ENCODE measurements around the gene KRT84.

KRT84 gene

DNA sequence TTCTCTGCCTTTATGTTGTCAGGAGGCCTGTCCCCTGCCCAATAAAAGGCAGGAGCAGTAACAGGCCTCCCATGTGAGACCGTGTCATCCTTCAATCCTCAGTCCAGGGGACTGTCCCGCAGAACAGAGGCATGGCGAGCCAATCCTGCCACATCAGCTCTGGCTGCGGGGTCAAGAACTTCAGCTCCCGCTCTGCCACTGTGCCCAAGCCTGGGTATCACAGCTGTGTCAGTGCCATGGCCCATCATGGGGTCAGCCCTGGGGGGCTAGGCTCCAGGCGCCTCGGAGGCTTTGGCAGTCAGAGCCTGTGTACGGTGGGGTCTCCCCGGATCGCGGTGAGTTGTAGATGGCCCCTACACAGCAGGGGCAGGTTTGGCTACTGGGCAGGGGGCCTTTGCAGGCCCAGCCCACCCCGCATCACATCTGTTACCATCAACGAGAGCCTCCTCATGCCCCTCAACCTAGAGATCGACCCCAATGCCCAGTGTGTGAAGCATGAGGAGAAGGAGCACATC lies 44.3 kb downstream of the KRT84 start:
- no peak for DNase-seq (ENCODE audit: low read depth)

DNA sequence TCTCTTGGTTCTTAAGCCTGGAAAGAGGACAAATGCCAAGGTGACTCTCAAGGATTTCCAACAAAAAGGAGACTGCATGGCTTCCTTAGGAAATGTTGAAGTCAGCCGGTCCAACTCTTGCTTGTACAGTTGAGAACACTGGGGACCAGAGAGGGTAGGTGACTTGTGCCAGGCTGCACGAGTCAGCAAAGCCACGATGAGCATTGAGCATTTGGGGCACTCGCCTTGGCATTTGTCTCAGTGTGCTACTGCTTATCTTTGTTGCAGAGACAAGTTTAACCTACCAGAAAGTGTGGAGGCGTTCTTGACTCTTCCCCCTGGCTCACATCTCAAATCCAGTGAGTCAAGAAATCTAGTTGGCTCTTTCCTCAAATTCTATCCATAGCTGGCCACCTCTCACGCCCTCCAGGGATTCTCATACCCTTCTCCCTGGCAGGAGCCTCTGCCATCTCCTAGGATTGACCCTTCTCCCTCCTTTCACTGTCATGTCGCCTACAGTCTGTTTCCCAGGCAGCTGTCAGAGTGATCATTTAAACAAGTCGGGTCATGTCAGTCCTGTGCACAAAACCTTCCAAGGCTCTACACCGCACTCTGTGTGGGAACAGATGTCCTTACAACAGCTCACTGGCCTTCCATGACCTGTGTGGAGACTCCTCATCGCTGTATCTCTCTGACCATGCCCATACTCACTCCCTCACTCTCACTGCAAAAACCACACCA lies 47.1 kb downstream of the KRT84 start:
- no peak for DNase-seq (ENCODE audit: low read depth)

DNA sequence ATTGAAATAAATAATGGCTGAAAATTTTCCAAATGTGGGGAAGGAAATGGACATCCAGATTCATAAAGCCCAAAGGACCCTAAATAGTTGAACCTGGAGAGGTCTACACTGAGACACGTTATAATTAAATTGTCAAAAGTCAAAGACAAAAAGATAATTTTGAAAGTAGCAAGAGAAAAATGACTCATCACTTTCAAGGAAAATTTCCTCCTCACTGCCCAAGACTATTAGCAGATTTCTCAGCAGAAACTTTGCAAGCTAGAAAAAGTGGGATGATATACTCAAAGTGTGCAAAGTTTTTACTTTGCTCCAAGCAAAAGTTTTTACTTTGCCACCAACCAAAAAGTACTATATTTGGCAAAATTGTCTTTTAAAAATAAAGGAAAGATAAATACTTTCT lies 48.4 kb downstream of the KRT84 start:
- no peak for DNase-seq (ENCODE audit: low read depth)

DNA sequence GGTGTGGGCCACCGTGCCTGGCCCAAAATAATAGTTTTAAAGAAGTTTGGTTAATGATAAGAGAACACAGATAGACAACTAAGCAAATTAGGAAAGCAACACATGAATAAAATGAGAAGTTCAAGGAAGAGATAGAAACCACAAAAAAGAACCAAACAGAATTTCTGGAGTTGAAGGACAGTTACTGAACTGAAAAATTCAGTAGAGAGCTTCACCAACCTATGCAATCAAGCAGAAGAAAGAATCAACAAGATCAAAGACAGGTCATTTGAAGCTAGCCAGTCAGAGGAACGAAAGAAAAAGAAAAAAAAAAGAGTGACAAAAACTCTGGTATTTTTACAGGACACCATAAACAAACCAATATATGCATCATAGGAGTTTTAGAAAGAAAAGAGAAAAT lies 48.8 kb downstream of the KRT84 start:
- no peak for DNase-seq (ENCODE audit: low read depth)

DNA sequence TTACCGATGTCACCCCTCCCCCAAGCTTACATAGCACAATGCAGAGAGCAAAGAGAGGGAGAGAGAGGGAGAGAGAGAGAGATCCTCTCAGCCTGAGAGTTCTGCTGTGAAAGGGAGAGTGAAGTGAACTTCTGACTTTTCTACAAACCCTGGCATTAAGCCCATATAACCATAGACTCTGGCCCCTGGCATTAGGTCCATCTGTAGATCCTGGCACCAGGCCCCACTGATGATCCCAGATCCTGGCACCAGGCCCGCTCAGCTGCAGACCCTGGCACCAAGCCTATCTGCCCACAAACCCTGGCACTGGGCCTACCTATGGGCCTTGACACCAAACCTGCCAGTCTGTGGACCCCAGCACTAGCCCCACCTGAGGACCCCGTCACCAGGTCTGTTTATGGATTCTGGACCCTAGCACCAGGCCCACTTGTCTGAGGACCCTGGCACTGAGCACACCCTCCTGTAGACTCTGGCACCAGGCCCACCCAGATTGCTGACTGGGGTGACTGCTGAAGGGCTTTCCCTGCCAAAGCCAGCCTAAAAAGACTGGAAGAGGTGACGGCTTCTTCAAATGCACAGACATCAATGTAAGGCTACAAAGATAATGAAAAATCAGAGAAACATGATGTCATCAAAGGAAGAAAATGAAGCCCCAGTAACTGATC lies 49.7 kb downstream of the KRT84 start:
- DNase-seq (ENCODE audit: low read depth) = no peak

DNA sequence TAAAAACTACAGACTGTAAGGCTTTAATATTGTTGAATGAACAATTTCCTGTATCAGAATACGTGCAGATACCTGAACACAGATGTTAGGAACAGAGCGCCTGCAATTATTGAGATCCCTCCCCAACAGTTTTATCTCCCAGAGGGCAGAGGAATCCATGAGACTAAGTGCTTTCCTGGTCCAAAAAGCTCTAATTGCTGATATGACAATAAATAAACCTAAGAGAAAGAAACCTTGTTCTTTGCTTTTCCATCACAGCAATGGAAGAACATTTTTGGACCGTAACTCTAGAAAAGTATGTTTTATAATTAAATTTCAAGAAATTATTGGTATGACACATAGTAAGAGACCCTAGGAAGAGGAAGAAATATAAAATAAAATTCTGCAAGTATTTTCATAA lies 51.3 kb downstream of the KRT84 start:
- DNase-seq (ENCODE audit: low read depth) = no peak

DNA sequence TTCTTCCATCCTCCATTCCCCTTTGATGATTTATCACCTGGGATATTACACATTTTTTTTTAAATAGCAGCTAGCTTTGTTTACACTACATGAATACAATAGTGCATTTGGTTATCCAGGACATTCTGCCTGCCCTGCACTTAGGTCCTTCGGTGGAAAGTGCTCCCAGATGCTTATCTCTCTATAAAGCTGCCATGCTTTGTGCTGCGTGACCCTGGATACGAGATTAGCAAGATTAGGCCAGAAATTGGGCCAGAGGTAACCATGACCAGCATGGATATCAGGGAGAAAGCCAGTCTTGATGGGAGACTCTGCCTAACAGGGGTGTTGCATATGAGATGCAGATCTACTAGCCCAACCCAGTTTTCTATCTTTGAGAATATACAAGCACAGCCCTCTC lies 52.1 kb downstream of the KRT84 start:
- DNase-seq (ENCODE audit: low read depth) = no peak

DNA sequence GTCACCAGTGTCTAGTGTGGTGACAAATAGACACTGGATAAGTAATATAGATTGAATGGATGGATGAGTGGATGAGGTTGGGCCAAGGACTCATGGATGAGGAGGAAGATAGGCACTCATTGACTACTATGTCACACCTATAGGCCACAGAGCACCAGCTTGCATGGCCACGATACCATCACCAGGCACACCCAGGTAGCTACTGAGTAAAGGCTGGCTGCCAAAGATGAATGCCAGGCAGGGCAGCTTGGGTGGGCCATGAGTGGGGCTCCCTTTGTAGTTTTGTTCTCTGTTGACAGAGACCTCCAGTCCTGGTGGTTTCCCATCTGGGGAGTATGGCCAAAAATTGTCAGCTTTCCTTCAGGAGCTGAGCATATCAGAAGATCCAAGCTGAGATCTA lies 53.1 kb downstream of the KRT84 start:
- DNase-seq (ENCODE audit: low read depth) = no peak

DNA sequence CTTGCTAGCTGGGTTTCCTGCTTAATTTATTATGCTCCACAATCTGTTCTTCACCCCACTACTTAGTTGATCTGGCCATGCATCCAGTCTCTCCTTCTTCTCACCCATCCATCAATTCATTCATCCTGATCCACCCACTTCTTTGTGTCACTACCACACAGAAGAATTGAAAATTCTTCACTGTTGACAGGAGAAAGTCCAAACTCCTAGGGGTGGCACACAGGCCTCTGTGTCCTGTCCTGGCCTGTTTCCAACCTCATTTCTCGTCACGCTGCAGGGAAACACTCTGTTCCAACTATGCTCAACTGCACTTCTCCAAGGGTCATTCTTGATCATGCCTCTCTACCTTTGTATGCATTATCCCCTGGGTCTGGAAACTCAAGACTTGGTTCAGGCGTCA lies 53.6 kb downstream of the KRT84 start:
- DNase-seq (ENCODE audit: low read depth) = no peak

DNA sequence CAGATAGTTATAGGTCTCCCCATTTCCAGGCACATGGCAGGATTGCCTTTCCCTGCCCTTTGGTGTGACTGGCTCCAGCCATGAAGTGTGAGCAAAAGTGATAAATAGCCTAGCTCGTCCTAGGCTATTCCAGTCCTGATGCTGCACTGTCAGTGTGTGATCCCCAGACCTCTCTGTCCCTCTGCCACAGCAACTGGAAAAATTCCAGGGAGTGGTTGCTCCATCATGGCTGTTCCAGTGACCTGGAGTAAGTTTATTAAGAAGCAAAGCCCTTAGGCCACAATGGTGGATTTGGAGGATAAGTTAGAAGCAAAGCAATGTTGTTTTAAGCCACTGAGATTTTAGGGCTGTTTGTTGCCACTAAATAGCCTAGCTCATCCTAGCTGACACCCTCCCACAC lies 54.4 kb downstream of the KRT84 start:
- no peak for DNase-seq (ENCODE audit: low read depth)

DNA sequence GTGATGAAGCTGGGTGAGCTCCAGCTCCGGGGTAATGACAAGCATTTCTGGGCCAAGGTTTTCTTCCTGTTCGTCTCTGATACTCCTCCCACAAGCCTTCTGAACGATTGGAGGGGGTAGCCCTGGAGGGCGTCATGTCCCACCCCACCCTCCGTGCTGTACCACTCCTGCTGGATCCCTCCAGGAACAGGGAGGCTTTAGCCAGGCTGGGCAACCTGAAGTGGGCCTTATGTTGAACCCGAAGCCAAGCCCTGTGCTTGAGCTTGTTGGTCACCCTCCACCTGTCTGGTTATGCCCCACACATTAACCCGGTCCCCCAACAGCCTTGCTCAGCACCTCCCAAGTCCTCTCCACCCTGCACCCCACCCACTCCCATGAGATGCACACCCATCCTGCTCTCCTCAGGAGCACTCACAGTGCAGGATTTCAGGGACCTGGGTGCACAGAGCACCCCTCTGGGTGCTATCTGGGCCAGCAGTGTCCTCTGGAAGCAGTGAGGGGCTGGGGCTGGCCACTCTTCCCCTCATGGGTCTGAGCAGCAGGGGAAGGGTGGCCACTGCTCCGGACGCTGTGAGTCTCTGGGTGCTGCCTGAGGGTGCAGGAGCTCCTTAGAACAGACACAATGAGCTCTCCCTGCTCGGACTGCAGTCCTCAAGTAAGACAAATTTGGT lies 57.5 kb downstream of the KRT84 start:
- no peak for DNase-seq (ENCODE audit: low read depth)
